Activated CD8-positive, alpha-beta T cell treated with anti-CD3 and anti-CD28 coated beads for 36 hours (primary cell): ENCODE measurements around the gene SMTNL1. TPM values are rescaled to one million over a fixed set of nuclear protein-coding genes. Genes with fewer than 3 reads are reported as not detected.

Source experiments
- ATAC-seq: fragments of 200-7000 bp; cut with Tn5 transposase; one replicate; pipeline ENCODE4 v1.10.0; 2021; ENCODE audit warnings: mild to moderate bottlenecking, moderate library complexity
- CTCF ChIA-PET: fragments of 350-600 bp; sonication (Branson Sonifier 250); formaldehyde crosslinking; loops from one replicate; lab custom pipeline; 2021; ENCODE audit warnings: antibody characterized with exemption; lab: Charles Lee
- POLR2A ChIA-PET: fragments of 350-600 bp; sonication (Branson Sonifier 250); formaldehyde crosslinking; loops from one replicate; lab custom pipeline; 2021; ENCODE audit warnings: antibody characterized with exemption; lab: Charles Lee
- DNase-seq: peaks from one replicate; pipeline ENCODE4 v3.0.0-alpha.2; 2020
- H3K27ac Mint-ChIP-seq: one replicate; pipeline ENCODE4 v1.8.0; 2021; ENCODE audit warnings: mild to moderate bottlenecking, mixed read lengths
- H3K27me3 Mint-ChIP-seq: one replicate; pipeline ENCODE4 v1.8.0; 2021; ENCODE audit warnings: mixed read lengths
- H3K36me3 Mint-ChIP-seq: one replicate; pipeline ENCODE4 v1.8.0; 2021; ENCODE audit warnings: low read depth, mixed read lengths
- H3K4me1 Mint-ChIP-seq: one replicate; pipeline ENCODE4 v1.8.0; 2021; ENCODE audit warnings: low read depth, mixed read lengths
- H3K4me3 Mint-ChIP-seq: one replicate; pipeline ENCODE4 v1.8.0; 2021; ENCODE audit warnings: mild to moderate bottlenecking, moderate library complexity, mixed read lengths
- H3K9me3 Mint-ChIP-seq: one replicate; pipeline ENCODE4 v1.8.0; 2021; ENCODE audit warnings: mixed read lengths
- CTCF ChIP-seq: fragments of 200-600 bp; IDR thresholded peaks from one replicate; pipeline ENCODE4 v1.8.0; 2022; ENCODE audit warnings: antibody characterized with exemption, mild to moderate bottlenecking
- intact Hi-C: fragments of 100-400 bp; cut with micrococcal nuclease; formaldehyde crosslinking; loops from one replicate; pipeline ENCODE4 v1.10.0; 2022
- total RNA-seq, 2 experiments: library from RNA; stranded (reverse); gene quantifications; one replicate each; pipeline ENCODE4 v1.2.3, GENCODE V29; 2021

Gene SMTNL1
- total RNA-seq, 2 experiments from 2014 or later = not detected

GRCh38 chr11:57543593-57543992 lies 6.2 kb downstream of the SMTNL1 start:
- Mint-ChIP-seq H3K27me3 (no peaks in the 10 kb centered on the region), H3K9me3 (no peaks in the 10 kb centered on the region), H3K36me3 (peaks cover 10% of the 10 kb centered on the region), H3K27ac (no peak overlapping the region), H3K4me3 (no peak overlapping the region), H3K4me1 (peaks cover 14% of the 10 kb centered on the region)
- ChIA-PET CTCF (interaction anchor here (1.1 to 2.4 kb wide), 3 partner anchors 17 to 97 kb away, joined by 4 to 7 read pairs (median 5); no protein-coding TSS in a partner anchor), POLR2A (interaction anchor here (1.1 kb wide), 1 partner anchor 12 kb away, joined by 4 read pairs; no protein-coding TSS in a partner anchor)
- ATAC-seq (no peak), DNase-seq (no peak)
- TF ChIP-seq CTCF = no peak
- intact Hi-C loops = no loop called here

GRCh38 chr11:57544566-57544965 lies 7.2 kb downstream of the SMTNL1 start:
- H3K4me3 Mint-ChIP-seq = no peak overlapping the region
- no peaks in the 10 kb centered on the region for H3K27me3 Mint-ChIP-seq
- TF ChIP-seq CTCF = no peak
- H3K36me3 Mint-ChIP-seq = peaks cover 11% of the 10 kb centered on the region
- no peak overlapping the region for H3K27ac Mint-ChIP-seq
- H3K9me3 Mint-ChIP-seq = no peaks in the 10 kb centered on the region
- peaks cover 16% of the 10 kb centered on the region for H3K4me1 Mint-ChIP-seq
- POLR2A ChIA-PET = interaction anchor here (1.1 kb wide), 1 partner anchor 13 kb away, joined by 4 read pairs; no protein-coding TSS in a partner anchor
- CTCF ChIA-PET = interaction anchor here (1.0 to 2.4 kb wide), 5 partner anchors 18 to 97 kb away, joined by 3 to 7 read pairs (median 4); partner anchors contain the start of gene SLC43A1
- ATAC-seq (no peak), DNase-seq (no peak)
- intact Hi-C loops = no loop called here

GRCh38 chr11:57545883-57546282 lies 8.5 kb downstream of the SMTNL1 start:
- DNase-seq (no peak), ATAC-seq (no peak)
- TF ChIP-seq CTCF = no peak
- Mint-ChIP-seq H3K9me3 (no peaks in the 10 kb centered on the region), H3K4me3 (no peak overlapping the region), H3K4me1 (peaks cover 16% of the 10 kb centered on the region), H3K36me3 (peaks cover 16% of the 10 kb centered on the region), H3K27ac (no peak overlapping the region), H3K27me3 (no peaks in the 10 kb centered on the region)
- CTCF ChIA-PET = no interaction called here
- intact Hi-C loops = no loop called here
- POLR2A ChIA-PET = no interaction called here

GRCh38 chr11:57546451-57546850 lies 9.1 kb downstream of the SMTNL1 start:
- H3K4me3 Mint-ChIP-seq = no peak overlapping the region
- POLR2A ChIA-PET = interaction anchor here (1.1 to 1.6 kb wide), 2 partner anchors 21 to 95 kb away, joined by 3 to 5 read pairs; partner anchors contain the start of gene UBE2L6
- ATAC-seq (no peak), DNase-seq (no peak)
- no peak for TF ChIP-seq CTCF
- no peak overlapping the region for H3K27ac Mint-ChIP-seq
- CTCF ChIA-PET = interaction anchor here (1.5 kb wide), 1 partner anchor 95 kb away, joined by 5 read pairs; no protein-coding TSS in a partner anchor
- H3K36me3 Mint-ChIP-seq = peaks cover 16% of the 10 kb centered on the region
- no peaks in the 10 kb centered on the region for H3K27me3 Mint-ChIP-seq
- intact Hi-C loops = no loop called here
- peaks cover 16% of the 10 kb centered on the region for H3K4me1 Mint-ChIP-seq
- H3K9me3 Mint-ChIP-seq = no peaks in the 10 kb centered on the region

- peak; percentile 29 for ATAC-seq
- no peak for DNase-seq
- Mint-ChIP-seq H3K4me3 (no peak overlapping the region), H3K4me1 (peaks cover 16% of the 10 kb centered on the region), H3K27me3 (no peaks in the 10 kb centered on the region), H3K27ac (peak overlapping the region; percentile 80), H3K36me3 (peaks cover 21% of the 10 kb centered on the region), H3K9me3 (no peaks in the 10 kb centered on the region)
- intact Hi-C loops = no loop called here
- CTCF ChIA-PET = interaction anchor here (0.6 to 1.5 kb wide), 9 partner anchors 11 to 253 kb away, joined by 3 to 6 read pairs (median 4); no protein-coding TSS in a partner anchor
- no peak for TF ChIP-seq CTCF
- POLR2A ChIA-PET = interaction anchor here (1.1 to 1.6 kb wide), 4 partner anchors 11 to 94 kb away, joined by 3 to 7 read pairs (median 5); partner anchors contain the start of gene UBE2L6
Measured at GRCh38 chr11:57546869-57547475, 9.6 kb downstream of the SMTNL1 start.
